T47D (cell line): ENCODE data around the gene PIP4P1.
"Not testable (repeated sequence)": the region's sequence is repeated elsewhere in the genome, so short reads cannot be mapped to it uniquely, and the experiment has no call there.

Experiments
- DNase-seq, 2 experiments: peaks; one replicate each; pipeline versions ENCODE4 v3.0.0 to v3.0.0-alpha.2; 2011 to 2012; ENCODE audit warnings: low read depth in 1 of 2, low spot score in 1 of 2
- JUND ChIP-seq: IDR thresholded peaks from 2 replicates; pipeline ENCODE4 v1.6.1; 2012; ENCODE audit warnings: low read depth
- in situ Hi-C: cut with HindIII; loops from 2 replicates; pipeline ENCODE4 v1.10.0; 2016; ENCODE audit warnings: low sequenced_read_pairs, low pct_unique_long_range_greater_than_20kb

PIP4P1 gene

DNA sequence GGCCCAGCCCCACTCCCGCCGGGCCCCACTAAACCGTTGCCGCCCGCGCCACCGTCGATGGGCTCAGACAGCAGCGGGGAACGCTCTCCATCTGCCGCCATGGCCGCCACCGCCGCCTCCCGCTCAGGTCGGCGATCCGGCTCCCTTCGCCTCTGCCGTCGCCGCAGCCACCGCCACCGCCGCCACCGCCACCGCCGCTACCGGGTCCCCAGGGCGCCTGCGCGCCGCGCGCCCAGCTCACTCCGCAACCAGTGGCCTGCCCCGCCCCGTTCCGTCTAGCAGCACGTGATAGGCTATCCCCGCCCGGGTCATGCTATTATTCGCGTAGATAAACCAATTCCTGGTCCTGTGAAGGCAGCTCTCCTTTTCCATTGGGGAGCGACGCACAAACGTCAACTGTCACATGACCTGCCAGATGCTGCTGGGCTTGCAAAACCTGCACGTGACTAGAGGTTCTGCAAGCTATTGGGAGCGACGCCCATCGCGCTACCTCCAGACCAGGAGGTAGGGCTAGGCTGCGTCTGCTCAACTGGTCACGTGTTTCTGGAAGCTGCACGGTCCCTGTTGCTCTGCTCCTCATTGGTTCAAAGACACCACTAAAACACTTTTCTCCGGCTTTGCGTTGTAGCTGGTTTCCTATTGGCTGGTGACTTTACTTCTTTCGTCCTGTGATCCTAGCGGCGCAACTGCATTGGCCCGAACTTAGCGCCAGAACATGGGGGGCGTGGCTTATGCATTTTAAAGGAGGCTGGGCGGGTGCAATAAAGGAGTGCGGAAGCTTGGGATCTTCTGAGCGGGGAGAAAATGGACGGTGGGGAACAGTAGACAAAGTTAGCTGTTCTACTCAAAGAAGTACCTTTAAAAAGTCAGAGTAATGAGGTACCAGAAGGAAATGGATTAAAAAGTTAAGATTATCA is at the start of gene PIP4P1:
Gene PIP4P1, minus strand, starts transcription at position 210 of the 917 bp plus-strand sequence. Its CDS starts 109 bp downstream, at position 101.
- in situ Hi-C loops: no loop called here

DNA sequence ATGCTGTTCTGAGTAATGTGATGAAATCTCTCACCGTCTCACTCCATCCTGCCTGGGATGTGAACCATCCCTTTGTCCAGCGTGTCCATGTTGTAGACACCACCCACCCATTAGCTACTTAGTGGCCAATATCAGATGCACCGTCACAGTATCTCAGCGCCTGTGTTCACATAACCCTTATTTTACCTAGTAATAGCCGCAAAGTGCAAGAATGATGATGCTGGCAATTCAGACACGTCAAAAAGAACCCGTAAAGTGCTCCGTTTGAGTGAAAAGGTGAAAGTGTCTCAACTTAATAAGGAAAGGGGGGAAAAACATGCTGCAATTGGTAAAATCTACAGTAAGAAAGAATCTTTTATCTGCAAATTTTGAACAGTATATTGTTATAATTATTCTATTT is 47.1 kb upstream of the PIP4P1 start:
- no peak for TF ChIP-seq JUND
- DNase-seq: no peak
- in situ Hi-C loops: no loop called here

More for the DNA sequence above, at the start of gene PIP4P1:
- TF ChIP-seq JUND: no peak
- DNase-seq: peak; percentile 75 to 100

DNA sequence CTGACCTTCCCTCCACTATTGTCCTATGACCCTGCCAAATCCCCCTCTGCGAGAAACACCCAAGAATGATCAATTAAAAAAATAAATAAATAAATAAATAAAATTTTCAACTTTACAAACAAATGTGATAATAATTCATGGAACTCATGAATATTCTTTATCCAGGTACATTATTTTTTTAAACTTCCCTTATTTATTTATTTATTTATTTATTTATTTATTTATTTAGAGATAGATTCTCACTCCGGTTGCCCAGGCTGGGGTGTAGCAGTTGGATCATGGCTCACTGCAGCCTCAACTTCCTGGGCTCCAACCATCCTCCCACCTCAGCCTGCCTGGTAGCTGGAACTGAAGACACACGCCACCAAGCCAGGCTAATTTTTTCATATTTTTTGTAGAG is 46.3 kb upstream of the PIP4P1 start:
- in situ Hi-C loops, DNase-seq: not testable (repeated sequence)

DNA sequence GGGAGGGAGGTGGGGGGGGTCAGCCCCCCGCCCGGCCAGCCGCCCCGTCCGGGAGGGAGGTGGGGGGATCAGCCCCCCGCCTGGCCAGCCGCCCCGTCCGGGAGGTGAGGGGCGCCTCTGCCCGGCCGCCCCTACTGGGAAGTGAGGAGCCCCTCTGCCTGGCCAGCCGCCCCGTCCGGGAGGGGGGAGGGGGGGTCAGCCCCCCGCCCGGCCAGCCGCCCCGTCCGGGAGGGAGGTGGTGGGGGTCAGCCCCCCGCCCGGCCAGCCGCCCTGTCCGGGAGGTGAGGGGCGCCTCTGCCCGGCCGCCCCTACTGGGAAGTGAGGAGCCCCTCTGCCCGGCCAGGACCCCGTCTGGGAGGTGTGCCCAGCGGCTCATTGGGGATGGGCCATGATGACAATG is 45.5 kb upstream of the PIP4P1 start:
- in situ Hi-C loops, DNase-seq: not testable (repeated sequence)

DNA sequence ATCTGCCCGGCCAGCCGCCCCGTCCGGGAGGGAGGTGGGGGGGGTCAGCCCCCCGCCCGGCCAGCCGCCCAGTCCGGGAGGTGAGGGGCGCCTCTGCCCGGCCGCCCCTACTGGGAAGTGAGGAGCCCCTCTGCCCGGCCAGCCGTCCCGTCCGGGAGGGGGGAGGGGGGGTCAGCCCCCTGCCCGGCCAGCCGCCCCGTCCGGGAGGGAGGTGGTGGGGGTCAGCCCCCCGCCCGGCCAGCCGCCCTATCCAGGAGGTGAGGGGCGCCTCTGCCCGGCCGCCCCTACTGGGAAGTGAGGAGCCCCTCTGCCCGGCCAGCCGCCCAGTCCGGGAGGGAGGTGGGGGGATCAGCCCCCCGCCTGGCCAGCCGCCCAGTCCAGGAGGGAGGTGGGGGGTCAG is 45.0 kb upstream of the PIP4P1 start:
- in situ Hi-C loops, DNase-seq: not testable (repeated sequence)

DNA sequence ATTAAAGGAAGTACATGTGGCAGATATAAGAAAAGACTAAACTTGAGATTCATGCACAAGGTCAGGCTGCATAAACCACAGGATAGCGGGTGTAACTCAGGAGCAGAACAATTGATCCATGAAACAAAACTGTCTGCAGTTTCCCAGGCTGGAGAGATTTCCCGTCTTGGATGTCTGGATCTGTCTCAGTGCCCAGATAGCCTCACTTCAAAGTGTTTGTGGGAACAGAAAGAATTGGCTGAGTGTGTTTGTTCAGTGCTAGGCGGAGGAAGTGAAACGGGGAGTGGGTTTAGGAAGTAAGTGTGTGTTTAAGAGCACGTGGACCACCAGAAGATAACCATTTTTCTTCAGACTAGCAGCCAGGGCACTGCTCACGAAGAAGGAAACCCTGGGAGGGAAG is 42.7 kb upstream of the PIP4P1 start:
- DNase-seq: no peak
- TF ChIP-seq JUND: no peak
- in situ Hi-C loops: no loop called here

DNA sequence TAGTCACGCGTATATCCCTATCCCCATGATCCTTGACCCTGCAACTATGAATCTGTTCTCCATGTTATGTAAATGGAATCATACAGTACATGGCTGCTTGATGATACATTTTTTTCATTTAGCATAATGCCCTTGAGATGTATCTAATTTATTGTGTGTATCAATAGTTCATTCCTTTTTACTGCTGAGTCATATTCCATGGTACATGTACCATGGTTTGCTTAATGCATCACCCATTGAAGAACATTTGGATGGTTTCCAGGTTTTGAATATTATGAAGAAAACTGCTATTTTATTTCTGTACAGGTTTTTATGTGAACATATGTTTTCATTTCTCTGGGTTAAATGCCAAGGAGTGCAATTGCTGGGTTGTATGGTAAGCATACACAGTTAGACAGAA is 40.1 kb upstream of the PIP4P1 start:
- no peak for DNase-seq
- TF ChIP-seq JUND: no peak
- in situ Hi-C loops: no loop called here

DNA sequence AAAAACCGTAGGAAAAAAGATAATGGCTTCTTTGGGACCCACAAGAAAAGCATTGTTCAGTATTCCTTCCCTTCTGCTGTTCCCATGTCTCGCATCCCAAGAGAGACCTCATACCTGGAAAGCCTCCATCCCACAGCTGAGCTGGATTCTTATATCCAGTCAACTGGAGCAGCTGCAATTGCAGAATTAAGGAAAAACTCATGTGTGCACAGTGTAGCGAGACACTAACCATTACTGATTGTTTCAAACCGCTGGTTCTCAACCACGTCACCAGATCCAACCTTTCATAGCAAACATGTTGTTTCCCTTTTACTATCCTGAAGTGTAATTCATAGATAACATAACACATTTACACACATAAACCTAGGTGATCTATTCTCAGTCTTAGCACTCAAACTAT is 38.6 kb upstream of the PIP4P1 start:
- no peak for DNase-seq
- no peak for TF ChIP-seq JUND
- in situ Hi-C loops: no loop called here

DNA sequence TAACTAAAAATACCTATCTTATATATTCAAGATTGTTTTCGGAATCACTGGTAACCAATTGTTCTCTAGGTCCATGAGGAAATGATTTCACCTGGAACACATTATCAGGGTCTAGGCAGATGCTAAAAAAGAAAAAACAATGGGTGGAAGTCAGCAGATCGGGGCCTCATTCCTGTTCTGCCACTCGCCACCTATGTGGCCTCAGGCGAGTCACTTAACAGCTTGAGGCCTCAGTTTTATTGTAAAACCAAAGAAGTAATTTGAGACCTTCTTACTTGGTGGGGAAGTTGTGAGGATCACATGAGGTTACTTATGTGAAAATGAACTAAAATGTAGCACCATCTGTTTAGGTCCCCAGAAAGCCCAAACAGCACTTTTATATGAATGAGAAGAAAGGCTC is 37.9 kb upstream of the PIP4P1 start:
- in situ Hi-C loops: no loop called here

DNA sequence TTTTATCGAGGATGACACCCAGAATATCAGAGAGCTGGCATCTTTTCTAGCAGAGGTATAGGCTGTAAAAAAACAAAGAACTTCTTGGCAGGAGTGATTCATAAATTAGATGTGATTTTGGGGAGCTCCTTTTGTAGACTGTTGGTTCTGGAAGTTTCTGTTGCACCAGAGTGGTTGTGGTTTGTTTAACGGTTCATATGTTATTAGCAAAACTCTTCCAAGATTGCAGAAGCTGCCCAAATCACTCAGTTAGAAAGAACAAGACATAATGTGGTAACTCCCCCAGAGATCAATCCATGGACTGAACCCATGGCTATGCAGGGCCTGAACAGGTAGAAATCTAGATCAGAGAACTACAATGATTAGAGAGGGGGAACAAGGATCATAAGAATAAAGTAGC is 37.4 kb upstream of the PIP4P1 start:
- no peak for DNase-seq
- in situ Hi-C loops: no loop called here
- TF ChIP-seq JUND: no peak

More for the DNA sequence above, 37.9 kb upstream of the PIP4P1 start:
- no peak for TF ChIP-seq JUND
- DNase-seq: peak in 1 of 2 experiments; percentile 9

DNA sequence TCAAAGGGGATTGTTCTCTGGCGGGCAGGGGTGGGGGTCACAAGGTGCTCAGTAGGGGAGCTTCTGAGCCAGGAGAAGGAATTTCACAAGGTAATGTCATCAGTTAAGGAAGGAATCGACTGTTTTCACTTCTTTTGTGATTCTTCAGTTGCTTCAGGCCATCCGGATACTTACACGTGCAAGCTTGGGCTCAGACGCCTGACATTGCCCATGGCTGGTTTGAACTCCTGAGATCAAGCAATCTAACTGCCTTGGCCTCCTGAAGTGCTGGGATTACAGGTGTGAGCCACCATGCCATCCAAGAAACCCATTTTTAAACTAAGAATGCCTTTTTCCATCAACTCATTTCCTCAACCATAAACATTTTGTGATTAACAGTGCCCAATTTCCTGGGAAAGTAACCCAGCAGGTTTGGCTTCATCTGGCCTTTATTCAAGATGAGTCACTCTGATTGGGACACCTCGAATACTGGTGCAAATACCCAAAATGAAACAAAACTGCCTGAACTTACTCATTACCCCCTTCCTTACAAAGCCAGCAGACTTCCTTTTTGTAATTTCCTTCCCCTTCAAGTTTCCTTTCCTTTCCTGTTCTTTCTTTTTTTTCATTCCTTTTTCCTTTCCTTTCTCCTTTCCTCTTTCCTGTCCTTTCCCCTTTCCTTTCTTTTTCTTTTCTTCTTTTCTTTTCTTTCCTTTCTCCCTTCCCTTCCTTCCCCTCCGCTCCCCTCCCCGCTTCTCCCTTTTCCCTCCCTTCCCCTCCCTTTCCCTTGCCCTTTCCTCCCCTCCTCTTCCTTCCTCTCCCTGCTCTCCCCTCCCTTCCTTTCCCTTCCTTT is 33.9 kb upstream of the PIP4P1 start:
- in situ Hi-C loops: no loop called here
- TF ChIP-seq JUND: no peak
- peak in 1 of 2 experiments; percentile 26 for DNase-seq

DNA sequence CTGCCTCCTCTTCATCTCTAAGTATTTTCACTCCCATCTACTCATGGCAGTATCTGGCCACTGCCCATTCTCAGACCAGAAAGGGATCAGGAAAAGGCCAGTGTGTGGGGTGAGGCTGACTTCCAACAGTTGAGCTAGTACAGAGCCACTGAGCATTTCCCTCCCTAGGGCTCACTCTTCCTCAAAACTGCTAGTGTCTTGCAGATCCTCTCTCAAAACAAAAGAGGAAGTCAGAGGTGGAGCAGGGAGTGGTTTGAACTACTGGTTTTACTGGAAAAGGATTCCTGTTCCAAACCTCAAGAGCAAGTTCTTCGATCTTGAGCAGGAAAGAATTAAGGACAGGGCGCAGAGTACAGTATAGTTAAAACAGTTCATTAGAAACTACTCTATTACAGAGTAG is 32.4 kb upstream of the PIP4P1 start:
- no peak for TF ChIP-seq JUND
- peak in 1 of 2 experiments; percentile 59 for DNase-seq
- in situ Hi-C loops: no loop called here

DNA sequence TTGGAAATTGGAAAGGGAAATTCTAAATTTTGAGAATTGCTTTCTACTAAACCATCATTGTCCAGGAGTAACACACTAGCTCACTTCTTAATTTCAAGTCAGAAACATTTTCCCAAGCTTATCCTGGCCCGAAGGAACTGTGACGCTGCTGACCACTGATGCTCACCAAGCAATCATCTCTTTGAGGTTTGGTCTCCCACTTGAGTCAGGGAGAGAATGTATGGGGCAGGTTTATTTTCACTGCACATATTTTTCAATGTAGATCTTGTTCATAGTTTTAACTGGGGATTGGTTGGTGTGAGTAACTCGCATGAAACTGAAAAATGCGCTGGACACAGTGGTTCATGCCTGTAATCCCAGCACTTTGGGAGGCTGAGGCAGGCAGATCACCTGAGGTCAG is 31.3 kb upstream of the PIP4P1 start:
- no peak for TF ChIP-seq JUND
- in situ Hi-C loops: no loop called here
- no peak for DNase-seq
